Loucy (cell line): ENCODE measurements around the gene PRPSAP2.

Source experiments
- H2AFZ ChIP-seq: fragments of 200-600 bp; sonication (generic); 2 replicates; pipeline ENCODE4 v1.6.0; 2016; ENCODE audit warnings: antibody characterized with exemption, mild to moderate bottlenecking, low read length, moderate library complexity
- H3F3A ChIP-seq: fragments of 200-600 bp; 2 replicates; pipeline ENCODE4 v1.6.0; 2016; ENCODE audit warnings: antibody characterized with exemption, low read depth, mild to moderate bottlenecking
- H3K27me3 ChIP-seq: fragments of 200-600 bp; sonication (generic); 2 replicates; pipeline ENCODE4 v1.6.1; 2014; ENCODE audit warnings: low read length, mild to moderate bottlenecking; ENCODE audit not compliant: insufficient read depth, poor library complexity, severe bottlenecking
- H3K36me3 ChIP-seq: fragments of 200-600 bp; sonication (generic); 2 replicates; pipeline ENCODE4 v1.6.1; 2016; ENCODE audit warnings: low read length; ENCODE audit not compliant: insufficient read depth
- H3K4me1 ChIP-seq: fragments of 200-600 bp; sonication (generic); 2 replicates; pipeline ENCODE4 v1.5.1; 2014; ENCODE audit warnings: low read length, mild to moderate bottlenecking; ENCODE audit not compliant: insufficient read depth, poor library complexity, severe bottlenecking
- H3K4me2 ChIP-seq: fragments of 200-600 bp; sonication (generic); 2 replicates; pipeline ENCODE4 v1.6.0; 2014; ENCODE audit warnings: antibody characterized with exemption, low read length, low read depth, mild to moderate bottlenecking; ENCODE audit not compliant: poor library complexity, severe bottlenecking
- H3K4me3 ChIP-seq: fragments of 200-600 bp; sonication (generic); 2 replicates; pipeline ENCODE4 v1.5.1; 2014; ENCODE audit warnings: low read length, mild to moderate bottlenecking, mixed read lengths; ENCODE audit not compliant: poor library complexity, severe bottlenecking
- H3K79me2 ChIP-seq: fragments of 200-600 bp; sonication (generic); 2 replicates; pipeline ENCODE4 v1.6.1; 2014; ENCODE audit warnings: low read length; ENCODE audit not compliant: insufficient read depth
- H3K9ac ChIP-seq: fragments of 200-600 bp; sonication (generic); 2 replicates; pipeline ENCODE4 v1.6.0; 2014; ENCODE audit warnings: mild to moderate bottlenecking, low read depth, low read length, moderate library complexity; ENCODE audit not compliant: poor library complexity, severe bottlenecking
- H3K9me2 ChIP-seq: fragments of 200-600 bp; sonication (generic); replicated peaks from 2 replicates; pipeline ENCODE4 v1.6.1; 2016; ENCODE audit warnings: low read depth, low read length, mixed read lengths
- H3K9me3 ChIP-seq: fragments of 200-600 bp; sonication (generic); 2 replicates; pipeline ENCODE4 v1.6.1; 2014; ENCODE audit warnings: mild to moderate bottlenecking, antibody characterized with exemption, low read length, low read depth; ENCODE audit not compliant: insufficient read depth
- H4K20me1 ChIP-seq: fragments of 200-600 bp; sonication (generic); 2 replicates; pipeline ENCODE4 v1.6.0; 2014; ENCODE audit warnings: antibody characterized with exemption, low read length, mild to moderate bottlenecking; ENCODE audit not compliant: insufficient read depth, poor library complexity, severe bottlenecking
- EZH2phosphoT487 ChIP-seq: fragments of 200-600 bp; IDR thresholded peaks from 2 replicates; pipeline ENCODE4 v1.6.1; 2018; ENCODE audit warnings: antibody characterized with exemption, mild to moderate bottlenecking, moderate library complexity, borderline replicate concordance
- TF ChIP-seq, protein P1 (sequence below): fragments of 200-600 bp; sonication (generic); conservative IDR thresholded peaks from 2 replicates; pipeline ENCODE4 v1.5.1; 2014; ENCODE audit warnings: mild to moderate bottlenecking, antibody characterized with exemption, low read length

Gene PRPSAP2

DNA sequence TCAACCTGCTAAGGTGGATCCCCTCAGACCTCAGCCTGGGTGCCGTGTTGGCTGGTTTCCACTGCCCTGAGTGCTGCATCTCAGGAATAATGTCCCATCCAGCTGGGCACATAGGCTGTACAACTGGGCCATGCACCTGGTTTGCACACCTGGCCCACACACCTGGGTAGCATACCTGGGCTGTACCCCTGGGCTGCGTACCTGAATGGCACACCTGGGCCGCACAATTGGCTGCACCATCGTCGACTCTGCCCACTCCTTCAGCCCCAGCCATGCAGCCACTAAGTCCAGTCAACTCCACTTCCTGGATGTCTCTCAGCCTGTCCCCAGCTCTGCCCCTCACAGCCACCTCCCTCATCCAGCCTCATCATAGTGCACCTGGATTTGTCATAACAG is 101.9 kb downstream of the PRPSAP2 start:
- no peak for TF ChIP-seq EZH2phosphoT487
- TF ChIP-seq, protein P1, sequence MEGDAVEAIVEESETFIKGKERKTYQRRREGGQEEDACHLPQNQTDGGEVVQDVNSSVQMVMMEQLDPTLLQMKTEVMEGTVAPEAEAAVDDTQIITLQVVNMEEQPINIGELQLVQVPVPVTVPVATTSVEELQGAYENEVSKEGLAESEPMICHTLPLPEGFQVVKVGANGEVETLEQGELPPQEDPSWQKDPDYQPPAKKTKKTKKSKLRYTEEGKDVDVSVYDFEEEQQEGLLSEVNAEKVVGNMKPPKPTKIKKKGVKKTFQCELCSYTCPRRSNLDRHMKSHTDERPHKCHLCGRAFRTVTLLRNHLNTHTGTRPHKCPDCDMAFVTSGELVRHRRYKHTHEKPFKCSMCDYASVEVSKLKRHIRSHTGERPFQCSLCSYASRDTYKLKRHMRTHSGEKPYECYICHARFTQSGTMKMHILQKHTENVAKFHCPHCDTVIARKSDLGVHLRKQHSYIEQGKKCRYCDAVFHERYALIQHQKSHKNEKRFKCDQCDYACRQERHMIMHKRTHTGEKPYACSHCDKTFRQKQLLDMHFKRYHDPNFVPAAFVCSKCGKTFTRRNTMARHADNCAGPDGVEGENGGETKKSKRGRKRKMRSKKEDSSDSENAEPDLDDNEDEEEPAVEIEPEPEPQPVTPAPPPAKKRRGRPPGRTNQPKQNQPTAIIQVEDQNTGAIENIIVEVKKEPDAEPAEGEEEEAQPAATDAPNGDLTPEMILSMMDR, result no peak
- H4K20me1 ChIP-seq, result no peaks in the 10 kb centered on the region

DNA sequence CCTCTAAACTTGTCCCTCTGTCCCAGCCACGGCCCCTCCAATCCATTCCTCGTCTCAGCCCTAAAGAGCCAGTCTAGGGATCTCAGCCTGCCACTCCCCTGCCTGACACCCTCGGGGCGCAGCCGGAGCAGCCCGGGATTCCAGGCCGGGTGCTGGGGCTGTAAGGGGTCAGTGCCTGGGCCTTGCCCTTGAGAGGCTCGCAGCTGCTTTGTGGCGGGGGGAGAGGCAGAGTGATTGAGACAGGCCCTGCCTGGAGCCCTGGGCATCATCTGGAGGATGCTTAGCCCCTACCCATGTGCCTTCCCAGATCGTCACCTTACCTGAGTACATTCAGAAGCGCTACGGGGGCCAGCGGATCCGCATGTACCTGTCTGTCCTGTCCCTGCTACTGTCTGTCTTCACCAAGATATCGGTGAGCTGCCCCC is 102.3 kb downstream of the PRPSAP2 start:
- Histone ChIP-seq H3K4me2 (no peak overlapping the region), H3K27me3 (no peaks in the 10 kb centered on the region), H3K4me1 (peaks cover 37% of the 10 kb centered on the region), H3K9me3 (no peaks in the 10 kb centered on the region), H4K20me1 (no peaks in the 10 kb centered on the region), H3K36me3 (no peaks in the 10 kb centered on the region), H3K79me2 (no peaks in the 10 kb centered on the region), H2AFZ (no peak overlapping the region), H3F3A (no peaks in the 10 kb centered on the region), H3K9ac (no peak overlapping the region), H3K4me3 (no peak overlapping the region), H3K9me2 (no peaks in the 10 kb centered on the region)
- TF ChIP-seq, protein P1, result no peak
- TF ChIP-seq EZH2phosphoT487, result no peak

More for the DNA sequence above, 101.9 kb downstream of the PRPSAP2 start:
- no peaks in the 10 kb centered on the region for H3K9me3 ChIP-seq
- no peaks in the 10 kb centered on the region for H3F3A ChIP-seq
- H3K36me3 ChIP-seq, result no peaks in the 10 kb centered on the region
- H3K4me1 ChIP-seq, result peaks cover 38% of the 10 kb centered on the region
- H3K9ac ChIP-seq, result no peak overlapping the region
- no peaks in the 10 kb centered on the region for H3K27me3 ChIP-seq
- no peak overlapping the region for H3K4me2 ChIP-seq
- H3K79me2 ChIP-seq, result no peaks in the 10 kb centered on the region
- H3K9me2 ChIP-seq, result no peaks in the 10 kb centered on the region
- H2AFZ ChIP-seq, result no peak overlapping the region
- no peak overlapping the region for H3K4me3 ChIP-seq

DNA sequence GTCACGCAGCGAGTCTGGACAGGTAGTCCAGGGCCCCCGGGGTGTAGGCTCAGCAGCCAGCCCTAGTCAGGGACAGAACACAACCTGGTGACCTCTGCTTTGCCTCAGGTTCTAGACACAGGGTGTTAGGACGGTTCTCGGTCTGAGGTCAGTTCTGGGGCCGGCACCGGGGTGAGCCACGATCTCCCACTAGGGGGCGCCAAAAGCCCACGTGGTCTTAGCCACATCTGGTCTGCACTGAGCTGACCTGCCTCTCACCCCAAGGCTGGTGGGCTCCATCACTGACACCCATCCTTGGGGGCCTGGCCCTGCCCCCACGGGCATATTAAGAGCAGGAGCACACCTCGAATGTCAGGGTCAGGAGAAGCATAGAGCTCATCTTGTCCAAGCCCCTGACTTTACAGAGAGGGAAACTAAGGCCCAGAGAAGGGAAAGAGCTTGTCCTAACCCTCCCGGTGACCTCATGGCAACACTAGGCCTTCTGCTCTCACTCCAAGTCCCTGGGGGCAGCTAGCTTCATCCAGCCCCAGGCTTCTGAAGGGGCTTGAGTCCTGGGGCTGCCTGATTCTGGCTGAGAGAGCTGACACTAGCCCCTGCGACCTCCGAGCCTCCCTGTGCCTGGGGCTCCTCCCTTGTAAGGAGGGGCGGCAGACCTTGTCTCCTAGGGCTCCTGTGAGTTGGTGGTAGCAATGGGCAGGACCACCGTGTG is 103.0 kb downstream of the PRPSAP2 start:
- peaks cover 37% of the 10 kb centered on the region for H3K4me1 ChIP-seq
- no peak overlapping the region for H3K4me3 ChIP-seq
- no peak overlapping the region for H2AFZ ChIP-seq
- H3K36me3 ChIP-seq, result no peaks in the 10 kb centered on the region
- no peak overlapping the region for H3K9ac ChIP-seq
- no peaks in the 10 kb centered on the region for H4K20me1 ChIP-seq
- no peaks in the 10 kb centered on the region for H3F3A ChIP-seq
- no peaks in the 10 kb centered on the region for H3K9me2 ChIP-seq
- no peaks in the 10 kb centered on the region for H3K27me3 ChIP-seq
- no peaks in the 10 kb centered on the region for H3K79me2 ChIP-seq
- no peak overlapping the region for H3K4me2 ChIP-seq
- TF ChIP-seq, protein P1, result peak; percentile 93
- TF ChIP-seq EZH2phosphoT487, result no peak
- no peaks in the 10 kb centered on the region for H3K9me3 ChIP-seq
